GM19043 (cell line): ENCODE results near the gene HSD11B1.

Source experiments
- ATAC-seq: cut with Tn5 transposase; IDR thresholded peaks from one replicate; pipeline ENCODE4 v1.9.1; 2021; ENCODE audit warnings: low read depth; ENCODE audit not compliant: unreplicated experiment

HSD11B1 gene

DNA sequence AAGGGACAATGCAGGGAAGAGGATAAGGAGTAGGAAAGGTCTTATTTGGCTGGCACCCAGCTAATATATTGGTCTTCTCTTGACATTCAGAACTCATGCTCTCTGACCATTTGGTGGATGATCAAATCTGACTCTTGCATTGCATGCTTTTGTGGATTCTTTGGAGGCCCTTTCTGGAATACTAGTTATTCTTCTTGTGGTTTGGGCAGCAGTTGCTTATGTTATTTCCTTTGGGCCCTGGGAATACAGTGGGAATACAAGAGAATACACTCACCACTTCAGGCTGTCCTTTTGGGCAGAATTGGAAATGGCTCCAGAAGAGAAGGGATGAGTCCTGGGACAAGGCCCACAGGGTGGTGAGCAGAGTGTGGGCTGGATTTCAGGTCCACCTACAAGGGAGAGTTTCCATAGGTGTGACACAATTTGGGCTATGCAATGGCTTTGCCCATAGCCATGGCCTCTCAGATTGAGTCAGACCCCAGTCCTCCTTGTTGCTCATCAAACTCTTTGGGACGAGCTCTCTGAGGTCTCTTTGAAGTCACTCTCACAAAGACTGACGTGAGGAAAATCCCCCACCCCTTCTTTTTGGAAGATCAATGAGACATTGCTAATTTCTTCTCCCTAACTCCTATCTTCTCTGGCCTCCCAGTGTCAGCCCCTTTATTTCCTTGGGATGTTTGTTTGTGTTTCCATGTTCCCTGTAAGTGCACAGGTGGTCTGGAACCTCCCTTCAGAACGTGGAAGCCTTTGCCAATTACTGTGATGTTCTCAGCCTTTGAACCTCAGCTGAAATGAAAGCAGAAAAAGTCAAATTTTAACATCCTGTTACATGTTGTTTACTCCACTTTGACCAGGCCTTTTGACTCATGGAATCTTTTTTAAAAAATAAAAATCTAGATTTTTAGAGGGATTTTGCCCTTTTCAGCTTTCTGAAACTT is 19.4 kb downstream of the HSD11B1 start:
- no peak for ATAC-seq

DNA sequence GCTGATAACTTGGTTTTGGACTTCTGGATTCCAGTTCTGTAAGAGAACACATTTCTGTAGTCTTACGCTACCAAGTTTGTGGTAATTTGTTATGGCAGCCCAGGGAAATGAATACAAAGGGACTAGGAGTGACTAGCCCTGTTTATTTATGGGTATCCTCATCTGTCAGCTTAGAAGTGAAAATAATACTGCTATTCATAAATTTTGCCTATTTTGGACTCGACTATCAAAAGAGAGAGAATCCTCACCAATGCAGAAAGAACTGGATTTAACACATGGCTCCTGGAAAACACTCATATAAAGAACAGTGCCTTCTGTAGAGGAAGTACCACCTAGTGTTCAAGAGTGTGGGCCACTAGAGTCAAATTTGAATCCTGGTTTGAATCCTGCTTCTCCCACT is 22.6 kb downstream of the HSD11B1 start:
- ATAC-seq: no peak

DNA sequence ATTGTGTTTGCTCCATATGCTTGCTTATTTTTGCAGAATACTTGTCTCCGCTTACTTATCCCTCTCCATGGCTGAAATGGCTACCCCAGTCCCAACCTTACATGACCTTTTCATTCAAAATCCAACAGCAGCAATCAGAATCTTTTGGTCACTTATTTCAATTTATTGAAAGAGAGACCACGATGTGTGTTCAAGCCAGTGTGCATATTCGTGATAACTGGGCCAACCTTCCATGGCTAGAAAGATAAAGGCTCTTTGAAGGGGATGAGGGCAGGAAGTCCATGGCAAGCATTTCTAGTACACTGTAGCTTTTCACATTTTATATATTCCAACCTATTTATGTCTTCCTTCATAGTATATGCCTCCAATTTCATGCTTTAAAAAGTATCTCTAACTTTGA is 23.1 kb downstream of the HSD11B1 start:
- no peak for ATAC-seq

DNA sequence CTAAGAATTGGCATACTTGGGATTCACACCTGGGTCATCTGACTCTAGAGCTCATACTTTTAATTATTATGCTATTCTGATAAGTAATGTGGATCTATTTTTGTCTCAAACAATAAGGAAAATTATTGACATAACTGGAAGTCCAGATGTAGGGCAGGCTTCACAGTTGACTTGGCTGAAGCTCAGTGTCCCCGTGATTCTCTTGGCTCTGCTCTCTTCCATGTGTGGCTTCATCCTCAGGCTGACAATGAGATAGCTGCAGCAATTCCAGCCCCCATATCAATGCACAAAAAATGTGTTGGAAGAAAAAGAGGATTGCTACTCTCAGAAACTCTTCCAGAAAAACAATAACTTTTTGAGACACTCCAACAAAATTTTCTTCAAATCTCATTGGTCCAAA is 23.8 kb downstream of the HSD11B1 start:
- no peak for ATAC-seq

DNA sequence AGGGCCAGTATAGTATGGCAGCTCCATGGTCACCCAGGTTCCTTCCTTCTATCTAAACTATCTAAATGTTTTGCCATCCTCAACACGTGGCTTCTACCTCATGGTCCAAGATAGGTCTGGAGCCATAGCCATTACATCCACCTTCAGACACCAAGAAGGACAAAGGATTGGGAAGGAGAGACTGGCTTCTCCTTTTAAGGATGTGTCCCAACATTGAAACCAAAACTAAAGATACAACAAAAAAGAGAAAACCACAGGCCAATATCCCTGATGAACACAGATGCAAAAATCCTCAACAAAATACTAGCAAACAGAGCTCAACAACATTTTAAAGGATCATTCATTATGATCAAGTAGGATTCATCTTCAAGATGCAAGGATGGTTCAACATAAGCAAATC is 24.8 kb downstream of the HSD11B1 start:
- ATAC-seq: no peak

DNA sequence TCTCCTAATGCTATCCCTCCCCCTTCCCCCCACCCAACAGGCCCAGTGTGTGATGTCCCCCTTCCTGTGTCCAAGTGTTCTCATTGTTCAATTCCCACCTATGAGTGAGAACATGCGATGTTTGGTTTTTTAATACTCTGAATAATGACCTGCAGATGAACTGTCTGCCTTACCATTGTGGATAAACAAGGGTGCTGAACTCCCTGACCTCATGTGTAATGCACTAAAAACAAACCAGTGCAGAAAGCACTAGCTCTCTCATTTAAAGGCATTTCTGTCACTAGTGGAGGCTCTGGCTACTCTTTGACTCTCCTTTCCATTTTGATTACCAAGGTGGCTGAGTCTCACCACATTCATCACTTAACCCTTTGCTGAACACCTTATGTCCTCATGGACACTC is 28.1 kb downstream of the HSD11B1 start:
- no peak for ATAC-seq

DNA sequence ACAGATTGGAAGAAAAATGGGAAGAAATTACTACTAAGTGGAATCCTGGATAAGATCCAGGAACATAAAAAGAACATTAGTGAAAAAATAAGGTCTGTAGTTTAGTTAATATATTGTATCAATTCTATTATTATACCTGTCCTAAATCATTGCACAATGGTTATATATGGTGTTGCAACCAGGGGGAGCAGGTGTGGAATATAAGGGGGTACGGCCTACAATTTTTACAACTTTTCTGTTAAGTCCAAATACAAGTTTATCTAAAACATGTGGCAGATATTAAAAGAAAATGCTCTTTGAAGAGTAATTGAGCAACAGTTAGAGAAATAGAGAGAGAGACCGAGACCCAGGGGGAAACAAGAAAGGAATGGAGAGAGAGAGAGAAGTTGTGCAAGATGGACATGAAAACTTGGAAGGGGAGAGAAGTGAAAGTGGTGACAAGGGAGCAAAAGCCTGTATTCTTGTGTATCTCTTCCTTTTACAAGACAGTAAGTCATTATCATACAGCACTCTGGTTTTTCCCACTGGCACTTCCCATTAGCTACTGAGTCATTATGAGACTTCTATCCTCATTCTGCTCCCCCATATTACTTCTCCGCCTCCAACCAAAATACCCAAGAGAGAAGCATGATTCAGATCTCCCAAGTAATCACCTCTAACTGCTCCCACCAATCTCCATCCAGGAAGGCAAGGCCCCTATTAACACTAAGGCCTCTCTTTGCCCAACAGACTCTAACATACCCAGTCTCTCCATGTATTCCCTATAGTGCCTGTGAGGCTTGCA is 29.0 kb downstream of the HSD11B1 start:
- ATAC-seq: no peak

DNA sequence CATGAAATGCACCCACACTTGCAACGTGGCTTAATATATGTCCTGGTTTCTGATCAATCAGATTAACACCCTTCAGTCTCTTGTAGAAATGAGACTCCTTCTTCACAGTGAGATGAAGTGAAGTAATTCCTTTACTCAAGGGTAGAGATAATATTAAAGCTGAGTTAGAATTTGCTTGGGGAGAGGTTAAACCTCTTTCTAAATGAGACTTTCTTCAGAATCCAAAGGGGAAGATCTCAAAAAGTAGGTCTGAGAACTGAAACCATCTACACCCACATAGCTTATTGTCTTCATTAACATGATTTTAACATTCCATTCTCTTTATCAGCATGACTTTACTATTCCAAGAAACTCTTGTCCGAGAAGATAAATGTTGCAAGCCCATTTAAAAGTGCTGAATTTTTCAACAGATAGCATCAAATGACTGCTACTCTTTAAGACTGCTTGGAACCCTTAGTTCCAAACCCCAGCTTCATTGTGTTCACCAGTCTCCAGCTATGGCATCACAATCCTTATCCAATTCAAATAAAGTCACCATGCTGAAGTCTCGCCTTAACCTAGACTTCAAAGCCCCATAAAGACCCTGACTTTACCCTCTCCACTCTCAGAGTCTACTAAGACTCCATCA is 32.0 kb downstream of the HSD11B1 start:
- ATAC-seq: no peak

DNA sequence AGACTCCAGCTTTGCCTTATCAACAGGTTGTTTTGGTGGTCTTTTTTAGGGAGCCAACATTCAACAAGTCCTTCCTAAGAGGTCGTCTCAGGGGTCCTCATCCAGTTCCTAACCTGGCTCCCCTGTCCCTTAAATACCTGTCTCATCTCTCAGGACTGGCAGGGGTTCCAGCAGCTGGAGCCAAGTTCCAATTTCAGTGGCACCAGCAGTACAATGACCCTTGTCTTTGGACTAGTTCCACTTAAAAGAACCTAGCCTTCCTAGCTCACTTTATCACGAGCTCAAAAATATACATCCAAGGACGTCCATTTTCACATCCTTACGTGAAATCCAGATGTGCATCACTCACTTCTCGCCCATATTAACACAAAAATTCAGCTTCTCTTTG is 32.5 kb downstream of the HSD11B1 start:
- no peak for ATAC-seq

DNA sequence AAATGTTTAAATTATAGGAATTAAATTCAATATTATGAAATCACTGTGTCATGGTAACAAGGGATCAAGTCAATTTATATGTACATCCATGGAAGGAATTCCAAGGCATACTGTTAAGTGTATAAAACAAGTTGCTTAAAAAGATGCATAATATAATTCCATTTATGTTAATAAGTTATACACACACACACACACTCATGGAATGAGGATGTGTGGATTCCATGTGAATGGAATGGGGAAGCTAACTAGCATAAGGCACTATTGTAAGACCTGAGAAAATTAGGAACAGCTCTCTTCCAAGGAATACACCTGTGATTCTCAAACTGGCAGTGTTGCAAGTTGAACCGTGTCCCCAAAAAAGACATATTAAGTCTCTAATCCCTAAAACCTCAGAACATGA is 33.6 kb downstream of the HSD11B1 start:
- no peak for ATAC-seq

DNA sequence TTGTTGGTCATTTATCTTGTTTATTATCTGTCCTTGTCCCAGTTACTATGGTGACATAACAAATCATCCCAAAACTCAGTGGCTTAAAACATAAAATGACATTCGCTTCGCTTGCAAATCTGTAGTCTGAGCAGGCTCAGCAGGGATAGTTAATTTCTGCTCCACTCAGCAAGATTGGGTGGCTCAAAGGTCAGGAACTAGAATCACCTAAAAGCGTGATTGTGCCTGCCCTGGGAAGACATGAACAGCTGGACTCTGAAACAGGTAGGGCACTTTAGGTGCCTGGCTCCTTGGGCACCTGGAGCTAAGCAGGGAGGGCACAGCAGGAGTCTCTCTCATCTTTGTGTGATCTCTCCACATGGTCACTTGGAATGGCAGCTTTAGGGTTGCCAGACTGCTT is 36.5 kb downstream of the HSD11B1 start:
- no peak for ATAC-seq

DNA sequence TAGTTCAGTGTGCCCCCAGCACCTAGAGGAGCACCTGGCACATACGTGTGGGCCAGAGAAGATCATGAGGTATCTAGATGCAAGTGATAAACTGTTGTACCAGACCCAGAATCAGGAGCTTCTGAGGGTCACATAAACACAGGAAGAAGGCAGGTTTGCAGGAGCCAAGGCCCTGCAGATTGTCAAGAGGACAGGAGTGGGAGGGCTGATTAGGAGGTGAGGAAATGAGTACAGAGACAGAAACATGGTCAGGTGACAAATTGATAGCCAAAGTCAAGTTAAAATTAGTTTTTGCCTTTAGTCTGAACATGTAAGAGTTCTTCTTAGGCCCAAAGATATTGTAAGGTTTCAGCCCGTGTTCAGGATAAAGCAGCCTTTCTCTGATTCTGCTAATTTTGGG is 37.2 kb downstream of the HSD11B1 start:
- no peak for ATAC-seq

DNA sequence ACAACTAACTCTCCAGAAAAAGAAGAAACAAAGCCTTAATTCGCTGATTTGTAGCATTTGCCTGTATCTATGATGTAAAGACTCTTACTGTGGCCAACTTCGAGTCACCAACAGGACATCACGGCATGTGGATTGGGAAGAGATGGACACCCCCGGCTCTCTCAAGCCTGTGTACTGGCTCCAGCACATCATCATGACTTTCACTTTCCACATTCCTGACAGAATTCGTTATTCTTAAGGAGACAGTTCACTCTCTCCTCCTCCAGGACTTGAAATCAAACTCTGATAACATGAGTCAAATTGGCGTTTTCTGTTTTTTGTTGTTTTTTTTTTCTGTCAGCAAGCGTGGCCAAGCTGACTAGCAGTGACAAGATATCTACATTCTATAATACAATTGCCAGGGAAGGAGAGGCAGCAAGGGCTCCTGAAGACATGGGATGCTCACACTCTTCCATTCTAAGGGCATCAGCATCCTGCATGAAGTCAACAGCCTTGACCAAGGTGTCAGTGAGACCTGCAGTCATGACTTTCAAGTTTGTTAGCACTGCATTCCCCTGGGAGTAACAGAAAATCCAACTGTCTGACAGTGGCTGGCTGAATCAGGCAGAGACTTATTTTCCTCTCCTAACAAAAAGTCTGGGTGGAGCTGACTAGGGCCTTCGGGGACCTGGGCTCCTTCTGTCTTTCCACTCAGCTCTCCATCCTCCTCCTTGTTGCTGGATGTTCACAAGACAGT is 37.9 kb downstream of the HSD11B1 start:
- ATAC-seq: no peak

DNA sequence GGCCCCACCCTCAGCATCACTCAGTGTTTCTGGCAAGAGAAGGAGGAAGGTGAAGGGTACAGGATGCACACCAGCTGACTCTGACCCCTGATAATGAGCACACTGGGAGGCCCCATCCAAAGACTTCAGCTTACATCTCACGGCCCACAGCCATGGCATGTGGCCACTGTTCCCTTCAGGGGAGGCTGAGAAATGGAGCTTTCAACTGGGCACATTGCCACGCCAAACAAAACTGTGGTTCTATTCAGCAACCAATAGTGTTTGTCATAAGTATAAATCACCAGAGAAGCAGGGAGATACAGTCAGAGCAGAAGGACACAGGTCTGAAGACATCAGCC is 38.5 kb downstream of the HSD11B1 start:
- no peak for ATAC-seq

DNA sequence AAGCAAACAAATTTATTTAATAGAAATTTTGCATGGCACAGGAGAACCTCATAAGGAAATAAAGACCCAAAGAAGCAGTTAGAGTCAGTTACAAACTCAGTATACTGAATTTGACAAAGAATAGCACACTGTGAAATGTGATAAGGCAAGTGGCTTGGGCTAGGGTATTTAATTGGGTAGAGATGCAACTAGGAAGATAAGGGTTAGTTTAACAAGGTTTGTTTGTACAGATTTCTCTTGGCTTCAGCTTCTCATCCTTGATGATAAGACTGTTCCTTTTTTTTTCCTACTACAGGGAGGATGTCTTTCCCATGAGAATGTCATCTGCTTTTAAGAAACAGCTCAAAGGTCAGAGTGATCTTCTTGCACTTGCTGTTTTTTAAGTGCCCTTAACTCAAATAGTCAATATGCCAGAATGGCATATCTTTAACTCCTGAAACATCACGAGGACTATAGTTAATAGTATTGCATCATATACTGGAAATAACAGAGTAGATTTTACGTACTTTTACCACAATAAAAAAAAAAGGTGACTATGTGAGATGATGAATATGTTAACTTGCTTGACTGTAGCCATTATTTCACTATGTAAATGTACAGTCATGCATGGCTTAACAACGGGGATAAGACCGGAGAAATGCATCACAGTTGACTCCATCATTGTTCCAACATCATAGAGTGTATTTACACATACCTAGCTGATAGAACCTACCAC is 42.0 kb downstream of the HSD11B1 start:
- ATAC-seq: no peak

DNA sequence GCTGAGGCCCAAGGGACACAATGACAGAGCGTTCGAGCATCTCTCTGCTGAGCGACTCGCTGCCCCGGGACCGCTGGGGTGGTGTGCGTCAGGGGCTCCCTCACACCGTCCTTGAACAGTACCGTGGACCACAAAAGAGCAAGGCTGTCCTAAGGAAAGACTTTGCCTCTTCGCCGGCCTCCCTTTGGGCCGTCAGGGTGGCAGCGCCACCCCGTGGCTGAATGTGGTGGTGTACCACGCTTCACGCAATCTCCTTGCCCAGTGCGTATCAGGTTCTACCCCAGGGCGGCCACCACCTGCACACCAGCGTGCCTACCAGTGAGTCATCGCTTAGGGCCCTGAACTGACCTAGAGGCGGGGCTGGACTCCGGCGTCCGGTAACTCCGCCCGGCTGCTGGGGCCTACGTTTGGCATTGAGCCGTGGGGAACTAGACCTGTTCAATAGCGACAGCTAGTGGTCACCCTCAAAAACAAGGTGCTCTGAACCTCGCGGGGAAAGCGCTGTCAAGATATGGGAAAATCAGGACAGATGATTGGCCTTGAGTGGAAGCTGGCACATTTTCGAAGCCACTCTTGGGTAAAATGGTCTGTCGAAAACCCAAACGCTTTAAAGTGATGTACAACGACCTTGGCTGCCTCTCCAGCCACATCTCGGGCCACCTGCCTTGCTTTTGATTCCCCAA is 43.1 kb downstream of the HSD11B1 start:
- peak; percentile 65 for ATAC-seq

DNA sequence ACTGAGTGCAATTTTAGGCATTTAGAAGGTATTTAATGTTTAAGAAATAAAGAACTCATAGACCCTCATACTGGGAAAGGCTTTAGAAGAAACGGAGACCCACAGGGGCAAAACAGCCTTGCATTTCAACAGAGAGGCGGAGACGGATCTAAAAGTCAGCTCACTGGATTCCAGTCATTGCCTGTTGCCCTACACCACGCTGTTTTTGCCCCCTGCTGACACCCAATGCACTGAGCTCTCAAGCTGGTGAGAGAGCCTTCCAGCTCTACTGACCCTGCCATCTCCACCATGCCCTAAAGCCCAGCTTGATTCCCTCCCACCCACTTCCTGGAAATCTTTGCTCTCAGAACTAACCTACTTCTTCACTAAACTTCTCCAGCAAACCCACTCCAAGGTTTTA is 44.0 kb downstream of the HSD11B1 start:
- no peak for ATAC-seq

DNA sequence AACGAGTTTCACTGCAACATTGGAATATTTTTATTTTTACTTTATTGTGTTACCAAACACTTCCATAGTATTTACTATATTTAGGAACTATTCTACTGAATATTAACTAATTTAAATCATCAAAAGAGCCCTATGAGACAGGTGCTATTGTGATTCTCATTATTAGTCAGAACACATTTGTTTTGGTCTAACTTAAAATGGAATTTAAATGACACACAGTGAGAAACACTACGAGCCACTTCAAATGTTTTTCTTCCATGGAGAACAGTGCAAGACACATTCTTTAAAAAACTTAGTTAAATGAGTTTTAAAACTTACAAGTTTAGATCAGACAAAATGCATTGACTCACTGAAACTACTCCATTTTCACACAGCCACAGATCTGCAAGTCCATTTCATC is 44.6 kb downstream of the HSD11B1 start:
- ATAC-seq: no peak

DNA sequence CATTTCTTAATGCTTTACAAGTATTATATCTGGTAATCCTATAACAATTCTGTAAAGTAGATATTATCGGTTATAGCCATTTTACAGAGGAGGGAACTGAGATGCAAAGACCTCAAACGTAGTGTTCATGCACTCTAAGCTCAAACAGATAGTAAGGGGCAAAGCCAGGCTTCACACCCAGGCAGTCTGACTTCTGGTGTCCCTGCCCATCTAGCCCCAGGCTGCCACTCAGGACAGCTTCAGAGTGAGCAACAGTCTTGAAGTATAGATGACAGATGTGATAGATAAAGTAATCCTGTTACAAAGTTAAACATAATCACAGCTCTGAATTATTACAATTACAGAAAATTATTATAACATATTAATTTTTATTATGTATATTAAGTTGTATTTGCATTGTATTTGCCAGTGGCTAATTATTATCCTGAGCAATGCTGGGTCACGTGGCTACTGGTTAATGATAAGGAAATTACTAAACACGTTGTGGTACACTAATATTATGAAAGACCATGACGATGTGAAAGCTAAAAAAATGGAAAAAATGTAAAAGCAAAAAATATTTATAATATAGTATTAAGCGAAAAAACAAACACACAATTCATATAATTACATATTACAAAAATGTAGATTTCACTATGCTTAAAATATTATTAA is 45.2 kb downstream of the HSD11B1 start:
- ATAC-seq: no peak
